Osteoblast (primary cell): ENCODE measurements around the gene PGLYRP3. TPM values are rescaled to one million over a fixed set of nuclear protein-coding genes. Genes with fewer than 3 reads are reported as not detected.

ENCODE experiments used
- DNase-seq: peaks from one replicate; pipeline ENCODE4 v3.0.0; 2011; ENCODE audit warnings: low spot score, mixed read lengths; ENCODE audit not compliant: insufficient read length; ENCODE audit errors: missing footprints
- H2AFZ ChIP-seq: 2 replicates; pipeline ENCODE4 v1.6.0; 2011; ENCODE audit warnings: mild to moderate bottlenecking, low read length
- H3K27ac ChIP-seq: 2 replicates; pipeline ENCODE4 v1.5.1; 2011; ENCODE audit warnings: mild to moderate bottlenecking, low read depth, low read length, moderate library complexity
- H3K27me3 ChIP-seq: 2 replicates; pipeline ENCODE4 v1.6.0; 2012; ENCODE audit warnings: mild to moderate bottlenecking, control low read depth, inconsistent platforms, low read length, moderate library complexity; ENCODE audit not compliant: insufficient read depth
- H3K36me3 ChIP-seq: 2 replicates; pipeline ENCODE4 v1.5.1; 2011; ENCODE audit warnings: mild to moderate bottlenecking, low read length, control low read depth, moderate library complexity; ENCODE audit not compliant: insufficient read depth
- H3K4me1 ChIP-seq: 2 replicates; pipeline ENCODE4 v1.5.1; 2011; ENCODE audit warnings: mild to moderate bottlenecking, low read length, control low read depth, moderate library complexity; ENCODE audit not compliant: insufficient read depth
- H3K4me2 ChIP-seq: 2 replicates; pipeline ENCODE4 v1.6.0; 2011; ENCODE audit warnings: mild to moderate bottlenecking, low read length; ENCODE audit not compliant: insufficient read depth
- H3K4me3 ChIP-seq: fragments of 200-600 bp; sonication (generic); 3 replicates; pipeline ENCODE4 v1.5.1; 2012; ENCODE audit warnings: mild to moderate bottlenecking, low read length, inconsistent platforms; ENCODE audit not compliant: insufficient read depth
- H3K79me2 ChIP-seq: 2 replicates; pipeline ENCODE4 v1.6.0; 2012; ENCODE audit warnings: mild to moderate bottlenecking, low read length, control low read depth, inconsistent platforms; ENCODE audit not compliant: insufficient read depth
- H3K9me3 ChIP-seq: 2 replicates; pipeline ENCODE4 v1.5.1; 2011; ENCODE audit warnings: low read depth, low read length, control low read depth
- H4K20me1 ChIP-seq: 2 replicates; pipeline ENCODE4 v1.6.0; 2012; ENCODE audit warnings: mild to moderate bottlenecking, low read length, control low read depth; ENCODE audit not compliant: insufficient read depth
- total RNA-seq: library from RNA; depleted of rRNA; stranded (reverse); fragments of >200 nt; gene quantifications from 2 replicates; pipeline ENCODE4 v1.2.3, GENCODE V29; 2012
- TF ChIP-seq, protein P1 (sequence below): IDR thresholded peaks from 2 replicates; pipeline ENCODE4 v1.5.1; 2011; ENCODE audit warnings: mild to moderate bottlenecking, low read depth, low read length, moderate library complexity; ENCODE audit errors: extremely low read depth

The PGLYRP3 gene
- total RNA-seq, 1 donor: not detected

GRCh38 chr1:153356392-153357075, 43.8 kb upstream of the PGLYRP3 start:
- Histone ChIP-seq H3K36me3 (no peaks in the 10 kb centered on the region), H3K27me3 (no peaks in the 10 kb centered on the region), H3K4me1 (no peaks in the 10 kb centered on the region), H3K4me2 (no peak overlapping the region), H3K27ac (no peak overlapping the region), H2AFZ (no peak overlapping the region), H3K9me3 (no peaks in the 10 kb centered on the region), H3K79me2 (no peaks in the 10 kb centered on the region), H3K4me3 (no peak overlapping the region), H4K20me1 (no peaks in the 10 kb centered on the region)
- TF ChIP-seq, protein P1, sequence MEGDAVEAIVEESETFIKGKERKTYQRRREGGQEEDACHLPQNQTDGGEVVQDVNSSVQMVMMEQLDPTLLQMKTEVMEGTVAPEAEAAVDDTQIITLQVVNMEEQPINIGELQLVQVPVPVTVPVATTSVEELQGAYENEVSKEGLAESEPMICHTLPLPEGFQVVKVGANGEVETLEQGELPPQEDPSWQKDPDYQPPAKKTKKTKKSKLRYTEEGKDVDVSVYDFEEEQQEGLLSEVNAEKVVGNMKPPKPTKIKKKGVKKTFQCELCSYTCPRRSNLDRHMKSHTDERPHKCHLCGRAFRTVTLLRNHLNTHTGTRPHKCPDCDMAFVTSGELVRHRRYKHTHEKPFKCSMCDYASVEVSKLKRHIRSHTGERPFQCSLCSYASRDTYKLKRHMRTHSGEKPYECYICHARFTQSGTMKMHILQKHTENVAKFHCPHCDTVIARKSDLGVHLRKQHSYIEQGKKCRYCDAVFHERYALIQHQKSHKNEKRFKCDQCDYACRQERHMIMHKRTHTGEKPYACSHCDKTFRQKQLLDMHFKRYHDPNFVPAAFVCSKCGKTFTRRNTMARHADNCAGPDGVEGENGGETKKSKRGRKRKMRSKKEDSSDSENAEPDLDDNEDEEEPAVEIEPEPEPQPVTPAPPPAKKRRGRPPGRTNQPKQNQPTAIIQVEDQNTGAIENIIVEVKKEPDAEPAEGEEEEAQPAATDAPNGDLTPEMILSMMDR: no peak
- peak; percentile 53 for DNase-seq

DNA sequence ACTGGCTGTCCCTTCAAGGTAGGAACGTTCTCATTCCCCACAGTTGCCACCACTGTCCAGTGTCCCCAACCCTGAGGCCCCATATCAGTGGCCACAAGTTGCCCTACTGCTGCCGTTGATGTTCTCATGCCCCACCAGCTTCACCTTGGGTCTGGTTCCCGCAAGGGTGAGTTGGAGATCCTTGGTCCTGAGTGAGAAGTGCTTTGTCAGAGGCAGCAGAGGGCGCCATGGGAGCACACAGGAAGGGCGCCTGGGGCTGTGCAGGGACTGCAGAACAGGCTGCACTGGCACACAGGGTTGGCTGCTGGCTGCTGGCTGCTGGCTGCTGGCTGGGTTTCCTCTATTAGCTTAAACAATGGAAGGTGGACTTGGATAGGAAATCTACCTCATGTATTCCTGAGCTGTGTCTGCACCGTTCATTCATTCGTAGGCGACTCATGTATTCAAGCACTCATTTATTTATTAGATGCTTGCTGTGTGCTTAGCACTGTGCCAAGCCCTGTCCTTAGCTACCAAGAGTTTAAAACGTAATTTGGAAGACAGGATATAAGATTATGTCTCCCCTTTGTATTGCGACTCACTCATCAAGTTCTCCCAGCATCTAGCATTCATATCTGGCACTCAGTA, 42.8 kb upstream of the PGLYRP3 start:
- no peaks in the 10 kb centered on the region for H4K20me1 ChIP-seq
- H3K4me2 ChIP-seq: no peak overlapping the region
- no peaks in the 10 kb centered on the region for H3K36me3 ChIP-seq
- no peak overlapping the region for H3K27ac ChIP-seq
- H3K4me3 ChIP-seq: no peak overlapping the region
- TF ChIP-seq, protein P1: peak; percentile 47
- peaks cover 4% of the 10 kb centered on the region for H3K27me3 ChIP-seq
- no peak overlapping the region for H2AFZ ChIP-seq
- no peaks in the 10 kb centered on the region for H3K79me2 ChIP-seq
- H3K4me1 ChIP-seq: no peaks in the 10 kb centered on the region
- peak; percentile 56 for DNase-seq
- H3K9me3 ChIP-seq: no peaks in the 10 kb centered on the region

- no peaks in the 10 kb centered on the region for H3K9me3 ChIP-seq
- no peak overlapping the region for H3K4me2 ChIP-seq
- H3K79me2 ChIP-seq: no peaks in the 10 kb centered on the region
- DNase-seq: no peak
- no peaks in the 10 kb centered on the region for H4K20me1 ChIP-seq
- peaks cover 4% of the 10 kb centered on the region for H3K27me3 ChIP-seq
- TF ChIP-seq, protein P1: no peak
- no peaks in the 10 kb centered on the region for H3K36me3 ChIP-seq
- no peak overlapping the region for H3K27ac ChIP-seq
- no peaks in the 10 kb centered on the region for H3K4me1 ChIP-seq
- H3K4me3 ChIP-seq: no peak overlapping the region
- H2AFZ ChIP-seq: no peak overlapping the region
These were observed 41.9 kb upstream of the PGLYRP3 start for GRCh38 chr1:153354515-153355193.
